HCT116 (cell line): ENCODE data around the gene HNRNPL. TPM values are rescaled to one million over a fixed set of nuclear protein-coding genes. Genes with fewer than 3 reads are reported as not detected.
"Not testable (repeated sequence)": the region's sequence is repeated elsewhere in the genome, so short reads cannot be mapped to it uniquely, and the experiment has no call there.

Experiments used
- ATAC-seq: fragments of 200-7000 bp; cut with Tn5 transposase; 2 replicates; pipeline ENCODE4 v1.9.1; 2020; ENCODE audit warnings: mild to moderate bottlenecking, moderate library complexity
- BruUV-seq: library from RNA; stranded (reverse); fragments of 400-500 nt; replicated peaks from 2 replicates; lab custom pipeline; 2021; lab: Mats Ljungman, UMichigan
- CTCF ChIA-PET: fragments of 300-600 bp; sonication (Branson Sonifier 250); formaldehyde crosslinking; loops from one replicate; lab custom pipeline; 2021; ENCODE audit warnings: antibody characterized with exemption; lab: Charles Lee
- POLR2A ChIA-PET: fragments of 300-600, 350-600 bp; sonication (Branson Sonifier 250); formaldehyde crosslinking; loops from one replicate; lab custom pipeline; 2021; ENCODE audit warnings: antibody characterized with exemption; lab: Charles Lee
- RAD21 ChIA-PET, 2 experiments: fragments of 300-600 bp; sonication (Branson Sonifier 250); formaldehyde crosslinking; loops; one replicate each; lab custom pipeline; 2023; ENCODE audit warnings: low total read pairs in 2 of 2; ENCODE audit not compliant: uncharacterized antibody in 2 of 2, unreplicated experiment in 2 of 2, low non-redundant PET in 1 of 2; lab: Charles Lee
- DNase-seq: peaks from one replicate; pipeline ENCODE4 v3.0.0-alpha.2; 2010; ENCODE audit warnings: low read depth, low spot score
- H2AFZ ChIP-seq: fragments of 200-600 bp; shearing (Covaris generic), sonication (generic); 2 replicates; pipeline ENCODE4 v1.6.1; 2017; ENCODE audit warnings: low read depth, mixed run types, mixed read lengths, antibody characterized with exemption, low read length; ENCODE audit not compliant: poor library complexity, severe bottlenecking
- H3K27ac ChIP-seq: 2 replicates; pipeline ENCODE4 v1.5.1; 2012; ENCODE audit warnings: low read depth, low read length
- H3K27me3 ChIP-seq: fragments of 200-600 bp; sonication (generic); 2 replicates; pipeline ENCODE4 v1.6.1; 2016; ENCODE audit warnings: mixed run types, low read length, mixed read lengths; ENCODE audit not compliant: insufficient read depth
- H3K36me3 ChIP-seq, 2 experiments: fragments of 200-500 bp in 1 of 2; fragments of 200-600 bp in 1 of 2; sonication (Bioruptor generic) in 1 of 2; sonication (generic) in 1 of 2; 2 replicates each; pipeline versions ENCODE4 v1.5.1 to v1.6.1; 2014 to 2016; ENCODE audit warnings: low read length in 2 of 2, inconsistent platforms in 1 of 2, mixed read lengths in 1 of 2, mixed run types in 1 of 2; ENCODE audit not compliant: insufficient read depth in 2 of 2, control insufficient read depth in 1 of 2
- H3K4me1 ChIP-seq, 2 experiments: fragments of 200-600 bp in 1 of 2; sonication (generic) in 1 of 2; 2 replicates each; pipeline versions ENCODE4 v1.5.1 to v1.6.1; 2012 to 2017; ENCODE audit warnings: low read length in 2 of 2, inconsistent platforms in 1 of 2, mild to moderate bottlenecking in 1 of 2, mixed read lengths in 1 of 2, mixed run types in 1 of 2, moderate library complexity in 1 of 2; ENCODE audit not compliant: insufficient read depth in 2 of 2, control insufficient read depth in 1 of 2
- H3K4me2 ChIP-seq: fragments of 200-600 bp; sonication (generic); 2 replicates; pipeline ENCODE4 v1.6.1; 2017; ENCODE audit warnings: mixed run types, low read length, mixed read lengths
- H3K4me3 ChIP-seq, 2 experiments: fragments of 200-600 bp in 1 of 2; sonication (generic) in 1 of 2; replicated peaks in 1 of 2; 2 replicates each; pipeline ENCODE4 v1.5.1; 2011 to 2016; ENCODE audit warnings: low read length in 2 of 2, control low read depth in 1 of 2, low read depth in 1 of 2, mild to moderate bottlenecking in 1 of 2, mixed read lengths in 1 of 2, mixed run types in 1 of 2
- H3K79me2 ChIP-seq: fragments of 200-600 bp; sonication (generic); 2 replicates; pipeline ENCODE4 v1.6.1; 2017; ENCODE audit warnings: mild to moderate bottlenecking, mixed run types, low read length, moderate library complexity, mixed read lengths; ENCODE audit not compliant: insufficient read depth
- H3K9ac ChIP-seq: fragments of 200-600 bp; sonication (generic); 2 replicates; pipeline ENCODE4 v1.6.1; 2016; ENCODE audit warnings: low read length, mixed read lengths
- H3K9me2 ChIP-seq: fragments of 200-600 bp; sonication (generic), shearing (Covaris generic); 2 replicates; pipeline ENCODE4 v1.6.1; 2017; ENCODE audit warnings: mixed run types, mild to moderate bottlenecking, moderate library complexity; ENCODE audit not compliant: insufficient read depth
- H3K9me3 ChIP-seq, 2 experiments: fragments of 200-500 bp in 1 of 2; fragments of 200-600 bp in 1 of 2; sonication (Bioruptor generic) in 1 of 2; sonication (generic) in 1 of 2; 2 replicates each; pipeline ENCODE4 v1.6.1; 2014 to 2017; ENCODE audit warnings: low read length in 2 of 2, mixed read lengths in 2 of 2, inconsistent platforms in 1 of 2, low read depth in 1 of 2, mild to moderate bottlenecking in 1 of 2, mixed run types in 1 of 2, moderate library complexity in 1 of 2; ENCODE audit not compliant: control insufficient read depth in 1 of 2, insufficient read depth in 1 of 2
- H4K20me1 ChIP-seq: fragments of 200-600 bp; sonication (generic), shearing (Covaris generic); 2 replicates; pipeline ENCODE4 v1.6.1; 2017; ENCODE audit warnings: mixed run types, mild to moderate bottlenecking, moderate library complexity; ENCODE audit not compliant: insufficient read depth
- EGR1 ChIP-seq: IDR thresholded peaks from 2 replicates; pipeline ENCODE4 v1.6.1; 2012; ENCODE audit warnings: low read depth
- ZFX ChIP-seq: fragments of 450-650 bp; IDR thresholded peaks from 2 replicates; pipeline ENCODE4 v1.6.1; 2017
- intact Hi-C: fragments of 100-400 bp; cut with micrococcal nuclease; formaldehyde crosslinking; loops from 2 replicates; pipeline ENCODE4 v1.10.0; 2022
- total RNA-seq: library from RNA; stranded (reverse); gene quantifications from one replicate; pipeline ENCODE4 v1.2.1, GENCODE V29; 2021; ENCODE audit not compliant: unreplicated experiment

HNRNPL gene
- total RNA-seq, 1 experiment from 2014 or later, result 551 TPM

GRCh38 chr19:38873400-38873799 lies 23.6 kb upstream of the HNRNPL start:
- H3K79me2 ChIP-seq, H3K4me3 ChIP-seq, H3K27me3 ChIP-seq, H3K4me2 ChIP-seq, H3K9ac ChIP-seq, POLR2A ChIA-PET, H3K9me2 ChIP-seq, H3K9me3 ChIP-seq, H3K36me3 ChIP-seq, BruUV-seq, DNase-seq, H2AFZ ChIP-seq, intact Hi-C loops, RAD21 ChIA-PET, H3K27ac ChIP-seq, ATAC-seq, H4K20me1 ChIP-seq, CTCF ChIA-PET: not testable (repeated sequence)
- peaks cover 8 to 12% of the 10 kb centered on the region in 2 experiments; a peak in 3 of 4 replicates for H3K4me1 ChIP-seq

GRCh38 chr19:38870612-38871011 lies 20.8 kb upstream of the HNRNPL start:
- no peak for ATAC-seq
- Histone ChIP-seq H3K4me1 (peaks cover 0 to 3% of the 10 kb centered on the region in 2 experiments; a peak in 1 of 4 replicates), H3K36me3 (no peaks in the 10 kb centered on the region), H3K9me3 (no peaks in the 10 kb centered on the region), H3K27ac (no peak overlapping the region), H3K79me2 (no peaks in the 10 kb centered on the region), H2AFZ (no peak overlapping the region), H4K20me1 (no peaks in the 10 kb centered on the region), H3K9me2 (no peaks in the 10 kb centered on the region), H3K4me2 (no peak overlapping the region), H3K4me3 (no peak overlapping the region), H3K9ac (no peak overlapping the region), H3K27me3 (no peaks in the 10 kb centered on the region)
- CTCF ChIA-PET, result no interaction called here
- DNase-seq, result no peak
- TF ChIP-seq EGR1 (no peak), ZFX (no peak)
- intact Hi-C loops, result no loop called here
- RAD21 ChIA-PET, result no interaction called here
- no TSS peak for BruUV-seq
- POLR2A ChIA-PET, result no interaction called here
